Subcutaneous abdominal adipose tissue (tissue), 5 donors: ENCODE data around the gene CLCA4.
A peak's percentile ranks its signal among the peaks of the same experiment; 100 is the strongest.

Experiments used
- H3K27ac ChIP-seq: one replicate; pipeline ENCODE4 v1.7.0; 2013; ENCODE audit warnings: low read depth, mild to moderate bottlenecking, inconsistent platforms, low read length, moderate library complexity
- H3K27me3 ChIP-seq, 5 donors: one replicate each; pipeline ENCODE4 v1.7.0; 2013; ENCODE audit warnings: low read length in 5 of 5, inconsistent platforms in 1 of 5; ENCODE audit not compliant: control insufficient read depth in 5 of 5, insufficient read depth in 4 of 5
- H3K36me3 ChIP-seq, 5 donors: one replicate each; pipeline ENCODE4 v1.7.0; 2013; ENCODE audit warnings: low read length in 5 of 5; ENCODE audit not compliant: control insufficient read depth in 5 of 5, insufficient read depth in 5 of 5
- H3K4me1 ChIP-seq, 5 donors: one replicate each; pipeline ENCODE4 v1.7.0; 2013; ENCODE audit warnings: low read length in 5 of 5, mild to moderate bottlenecking in 3 of 5, moderate library complexity in 1 of 5; ENCODE audit not compliant: control insufficient read depth in 5 of 5, insufficient read depth in 5 of 5
- H3K4me3 ChIP-seq, 5 donors: one replicate each; pipeline ENCODE4 v1.7.0; 2013; ENCODE audit warnings: low read length in 5 of 5, low read depth in 1 of 5
- H3K9ac ChIP-seq, 5 donors: one replicate each; pipeline ENCODE4 v1.7.0; 2013; ENCODE audit warnings: low read length in 5 of 5, mild to moderate bottlenecking in 4 of 5, moderate library complexity in 3 of 5
- H3K9me3 ChIP-seq, 5 donors: one replicate each; pipeline ENCODE4 v1.7.0; 2013; ENCODE audit warnings: low read length in 5 of 5; ENCODE audit not compliant: control insufficient read depth in 5 of 5
- donor health status: healthy.
- donor health status: healthy.
- donor health status: healthy.
- donor health status: healthy.
- donor health status: healthy.

The CLCA4 gene

DNA sequence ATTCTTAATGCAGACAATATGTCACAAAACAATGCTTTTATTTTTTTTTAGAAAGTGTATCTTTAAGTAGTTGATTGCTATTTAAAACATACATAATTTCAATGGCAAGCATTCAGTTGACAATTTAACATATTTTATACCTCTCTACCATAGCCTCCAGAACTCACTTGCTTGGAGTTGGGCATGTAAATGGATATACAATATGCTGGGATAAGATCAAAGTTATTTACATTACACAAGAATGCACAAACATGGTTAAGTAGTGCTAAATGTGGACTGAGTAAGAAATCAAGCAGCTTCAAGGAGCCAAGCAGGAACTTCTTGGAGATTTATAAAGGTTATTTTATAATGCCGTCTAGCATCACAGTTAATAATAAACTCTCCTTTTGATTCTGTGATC lies 17.0 kb downstream of the CLCA4 start:
- no peaks in the 10 kb centered on the region for H3K27me3 ChIP-seq
- H3K36me3 ChIP-seq, result no peaks in the 10 kb centered on the region
- no peak overlapping the region for H3K27ac ChIP-seq

DNA sequence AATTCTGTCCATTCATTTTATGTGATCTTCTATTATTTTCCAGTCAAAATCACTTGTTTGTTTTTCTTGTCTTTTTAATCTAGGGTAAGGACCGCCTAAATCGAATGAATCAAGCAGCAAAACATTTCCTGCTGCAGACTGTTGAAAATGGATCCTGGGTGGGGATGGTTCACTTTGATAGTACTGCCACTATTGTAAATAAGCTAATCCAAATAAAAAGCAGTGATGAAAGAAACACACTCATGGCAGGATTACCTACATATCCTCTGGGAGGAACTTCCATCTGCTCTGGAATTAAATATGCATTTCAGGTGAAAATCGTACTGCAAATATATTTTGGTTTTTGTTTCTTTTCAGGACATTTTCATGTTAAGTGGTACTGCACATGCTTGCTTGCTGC lies 20.5 kb downstream of the CLCA4 start:
- no peaks in the 10 kb centered on the region for H3K4me1 ChIP-seq
- no peak overlapping the region for H3K27ac ChIP-seq
- H3K9ac ChIP-seq, result no peak overlapping the region
- H3K36me3 ChIP-seq, result no peaks in the 10 kb centered on the region
- no peaks in the 10 kb centered on the region for H3K27me3 ChIP-seq
- no peak overlapping the region for H3K4me3 ChIP-seq
- no peaks in the 10 kb centered on the region for H3K9me3 ChIP-seq

More for the DNA sequence above, 17.0 kb downstream of the CLCA4 start:
- Histone ChIP-seq H3K9ac (no peak overlapping the region), H3K4me3 (no peak overlapping the region), H3K9me3 (no peaks in the 10 kb centered on the region), H3K4me1 (no peaks in the 10 kb centered on the region)

DNA sequence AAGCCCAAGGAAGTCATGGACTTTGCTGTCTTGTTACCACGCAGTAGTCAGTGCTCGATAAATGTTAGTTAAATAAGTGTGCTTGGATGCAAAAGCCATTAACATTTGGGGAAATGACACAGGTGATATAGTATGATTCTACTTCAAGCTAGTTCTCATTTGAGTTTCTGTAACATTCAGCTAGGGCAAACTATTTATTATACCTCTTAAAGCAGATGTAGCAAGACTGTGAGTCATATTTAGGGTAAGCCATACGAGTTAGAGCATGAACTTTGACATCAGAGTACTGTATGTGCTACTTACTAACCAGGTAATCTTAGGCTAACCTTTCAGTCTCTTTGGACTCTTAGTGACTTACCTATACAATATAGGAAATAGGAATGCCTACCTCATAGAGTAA lies 21.0 kb downstream of the CLCA4 start:
- H3K27ac ChIP-seq, result no peak overlapping the region
- H3K9ac ChIP-seq, result no peak overlapping the region
- no peaks in the 10 kb centered on the region for H3K9me3 ChIP-seq
- no peak overlapping the region for H3K4me3 ChIP-seq
- no peaks in the 10 kb centered on the region for H3K27me3 ChIP-seq
- H3K4me1 ChIP-seq, result no peaks in the 10 kb centered on the region
- no peaks in the 10 kb centered on the region for H3K36me3 ChIP-seq

DNA sequence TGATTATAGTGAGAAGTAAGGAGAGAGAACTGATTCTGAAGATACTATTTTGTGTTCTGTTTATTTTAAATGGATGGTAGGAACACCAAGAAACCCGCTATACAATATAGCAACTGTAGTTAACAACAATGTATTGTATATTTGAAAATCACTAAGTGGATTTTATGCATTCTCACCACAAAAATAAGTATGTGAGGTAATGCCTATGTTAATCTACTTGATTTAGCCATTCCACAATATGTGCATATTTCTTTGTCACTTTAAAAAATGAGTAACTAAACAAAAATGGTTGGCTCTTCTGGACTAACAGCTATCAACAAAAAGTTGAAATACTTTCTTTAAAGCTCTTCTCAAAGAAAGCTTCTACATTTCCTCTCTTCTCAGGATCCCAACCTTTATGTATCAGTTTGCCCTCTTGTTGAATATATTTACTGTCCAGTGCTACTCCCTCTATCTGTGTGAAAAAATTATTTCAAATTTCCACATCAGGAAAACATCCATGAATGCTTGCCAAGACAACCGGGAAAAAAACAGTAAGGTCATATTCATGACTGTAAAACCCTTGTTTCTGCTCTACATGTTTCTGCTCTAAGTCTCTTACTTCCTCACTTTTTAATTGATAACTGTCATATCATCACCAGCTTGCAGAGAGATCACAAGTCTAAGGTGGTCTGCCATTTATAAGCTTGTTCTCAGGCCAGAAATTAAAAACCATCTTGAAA lies 27.0 kb downstream of the CLCA4 start:
- Histone ChIP-seq H3K4me3 (no peak overlapping the region), H3K27ac (no peak overlapping the region), H3K27me3 (no peaks in the 10 kb centered on the region), H3K9ac (no peak overlapping the region), H3K9me3 (no peaks in the 10 kb centered on the region), H3K36me3 (no peaks in the 10 kb centered on the region), H3K4me1 (no peaks in the 10 kb centered on the region)

DNA sequence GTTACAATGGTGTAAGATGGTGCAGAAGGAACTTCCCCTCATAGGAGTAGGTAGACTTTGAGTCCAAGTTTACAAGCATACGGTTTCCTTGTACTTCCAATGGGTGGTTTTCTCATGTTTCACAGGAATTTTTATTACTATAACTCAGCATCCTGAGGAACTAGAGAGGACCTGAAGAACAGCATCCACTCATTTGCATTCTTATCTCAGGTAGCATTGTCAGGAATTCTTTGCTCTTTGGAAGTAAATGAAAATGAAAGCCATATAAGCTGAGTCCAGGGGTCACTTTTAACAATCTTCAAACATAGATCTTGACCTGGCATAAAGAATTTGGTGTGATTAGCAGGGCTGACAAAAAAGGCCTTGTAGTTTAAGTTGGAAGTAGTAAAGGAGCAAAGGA lies 34.4 kb downstream of the CLCA4 start:
- Histone ChIP-seq H3K27me3 (no peaks in the 10 kb centered on the region), H3K9me3 (no peaks in the 10 kb centered on the region), H3K9ac (no peak overlapping the region), H3K4me1 (no peaks in the 10 kb centered on the region), H3K4me3 (no peak overlapping the region), H3K27ac (no peak overlapping the region), H3K36me3 (no peaks in the 10 kb centered on the region)

DNA sequence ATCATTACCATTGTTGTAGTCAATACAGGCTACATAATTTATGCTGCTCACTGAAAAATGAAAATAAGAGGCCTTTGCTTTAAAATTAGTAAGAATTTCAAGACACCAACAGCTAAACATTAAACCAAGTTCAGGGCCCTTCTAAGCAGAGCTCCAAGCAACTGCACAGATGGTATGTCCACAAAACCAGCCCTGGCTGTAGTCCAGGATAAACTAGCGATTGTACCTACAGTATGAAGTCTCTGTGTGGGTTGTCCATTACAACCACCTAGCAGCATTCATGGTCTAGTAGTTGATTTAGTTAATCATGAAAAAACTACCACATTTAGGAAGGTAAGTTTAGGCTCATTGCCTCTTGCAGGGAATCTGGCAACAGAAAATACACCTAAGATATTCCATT lies 35.3 kb downstream of the CLCA4 start:
- H3K4me1 ChIP-seq, result no peaks in the 10 kb centered on the region
- no peak overlapping the region for H3K4me3 ChIP-seq
- H3K9me3 ChIP-seq, result no peaks in the 10 kb centered on the region
- H3K36me3 ChIP-seq, result no peaks in the 10 kb centered on the region
- H3K9ac ChIP-seq, result no peak overlapping the region
- no peaks in the 10 kb centered on the region for H3K27me3 ChIP-seq
- no peak overlapping the region for H3K27ac ChIP-seq

DNA sequence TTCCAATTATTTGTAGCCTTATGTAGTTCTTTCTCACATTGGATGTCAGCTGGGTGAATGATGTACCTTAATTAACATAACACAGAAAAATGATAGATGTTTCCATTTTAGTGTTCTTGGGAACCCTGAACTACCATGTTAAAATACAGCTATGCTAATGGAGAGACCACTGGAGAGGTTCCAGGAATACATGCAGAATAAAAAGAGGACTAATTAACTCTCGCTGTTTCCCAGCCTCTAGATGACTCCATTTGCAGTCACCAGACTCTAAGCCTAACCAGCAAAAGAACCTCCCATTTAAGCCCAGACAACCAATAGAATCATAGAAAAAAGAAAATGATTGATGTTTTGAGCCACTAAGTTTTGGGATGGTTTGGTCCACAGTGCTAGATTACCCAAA lies 36.2 kb downstream of the CLCA4 start:
- Histone ChIP-seq H3K27me3 (no peaks in the 10 kb centered on the region), H3K36me3 (peaks cover 0 to 3% (median 0%) of the 10 kb centered on the region in 5 donors), H3K4me1 (no peaks in the 10 kb centered on the region), H3K9me3 (no peaks in the 10 kb centered on the region), H3K9ac (no peak overlapping the region), H3K27ac (no peak overlapping the region), H3K4me3 (no peak overlapping the region)

DNA sequence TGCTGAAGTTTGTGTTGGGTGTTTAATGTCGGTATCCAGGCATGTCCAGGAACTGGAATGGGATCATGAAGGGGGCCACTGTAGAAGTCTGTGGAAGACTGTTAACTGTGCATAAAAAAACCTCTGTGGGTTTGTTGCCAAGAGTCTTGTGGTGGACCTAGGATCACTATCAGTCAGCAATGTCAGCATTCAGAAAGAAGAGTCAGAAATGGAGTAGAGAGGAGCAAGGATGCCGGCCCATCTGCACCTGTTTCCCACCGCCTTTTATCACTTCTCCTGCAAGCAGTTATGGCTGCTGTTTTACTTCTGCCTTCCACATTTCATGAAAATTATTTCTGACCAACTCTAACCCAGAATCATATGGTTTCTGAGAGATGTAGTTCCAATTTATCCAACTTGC lies 36.7 kb downstream of the CLCA4 start:
- Histone ChIP-seq H3K27me3 (no peaks in the 10 kb centered on the region), H3K27ac (no peak overlapping the region), H3K9me3 (no peaks in the 10 kb centered on the region), H3K36me3 (peaks cover 0 to 3% (median 0%) of the 10 kb centered on the region in 5 donors), H3K9ac (no peak overlapping the region), H3K4me1 (no peaks in the 10 kb centered on the region), H3K4me3 (no peak overlapping the region)

DNA sequence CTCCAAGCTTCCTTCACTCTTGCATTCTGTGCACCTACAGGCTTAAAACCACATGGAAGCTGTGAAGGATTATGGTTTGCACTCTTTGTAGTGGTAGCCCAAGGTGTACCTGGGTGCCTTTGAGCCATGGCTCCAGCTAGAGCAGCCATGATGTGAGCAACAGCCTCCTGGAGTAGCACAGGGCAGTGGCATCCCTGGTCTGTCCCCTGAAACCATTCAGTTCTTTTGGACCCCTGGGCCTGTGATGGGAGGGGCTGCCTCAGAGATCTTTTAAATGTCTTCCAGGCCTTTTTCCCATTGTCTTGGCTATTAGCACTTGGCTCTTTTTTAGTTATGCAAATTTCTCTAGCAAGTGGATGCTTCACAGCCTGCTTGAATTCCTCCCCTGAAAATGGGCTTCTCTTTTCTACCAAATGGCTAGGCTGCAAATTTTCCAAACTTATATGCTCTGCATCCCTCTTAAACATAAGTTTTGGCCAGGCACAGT lies 47.4 kb downstream of the CLCA4 start:
- no peak overlapping the region for H3K9ac ChIP-seq
- H3K27me3 ChIP-seq, result no peaks in the 10 kb centered on the region
- no peaks in the 10 kb centered on the region for H3K36me3 ChIP-seq
- no peaks in the 10 kb centered on the region for H3K4me1 ChIP-seq
- peak overlapping the region in 1 of 5 donors; percentile 8 for H3K4me3 ChIP-seq
- H3K27ac ChIP-seq, result no peak overlapping the region
- H3K9me3 ChIP-seq, result peaks cover 0 to 21% (median 16%) of the 10 kb centered on the region in 5 donors

DNA sequence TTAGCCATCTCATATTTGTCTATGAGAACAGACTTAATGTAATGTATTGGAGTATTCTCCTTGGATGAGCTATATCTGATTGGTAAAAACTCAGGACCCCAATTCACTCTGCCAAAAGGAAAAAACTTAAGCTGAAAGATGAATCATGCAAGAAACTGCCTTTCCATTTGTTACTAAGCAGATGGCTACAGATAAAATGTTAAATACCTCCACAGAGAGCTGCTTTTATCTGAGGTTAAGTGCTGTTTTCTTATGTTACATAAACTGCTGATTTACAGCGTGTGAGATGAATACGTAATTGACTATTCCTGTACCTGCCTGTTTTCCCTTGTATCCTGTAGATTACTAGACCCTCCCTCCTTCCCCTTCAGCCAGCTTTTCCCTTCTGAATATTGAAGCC lies 49.3 kb downstream of the CLCA4 start:
- Histone ChIP-seq H3K9ac (no peak overlapping the region), H3K9me3 (peaks cover 0 to 22% (median 16%) of the 10 kb centered on the region in 5 donors), H3K27me3 (no peaks in the 10 kb centered on the region), H3K27ac (no peak overlapping the region), H3K4me3 (no peak overlapping the region), H3K4me1 (no peaks in the 10 kb centered on the region), H3K36me3 (no peaks in the 10 kb centered on the region)
